Brain pericyte (primary cell): ENCODE data around the gene PPIP5K1.

Experiments
- DNase-seq: peaks from one replicate; pipeline ENCODE4 v3.0.0-alpha.2; 2012; ENCODE audit warnings: low read depth, low spot score

Gene PPIP5K1

GRCh38 chr15:43488790-43489189 lies 101.2 kb downstream of the PPIP5K1 start:
- no peak for DNase-seq

GRCh38 chr15:43487271-43487895 lies 102.6 kb downstream of the PPIP5K1 start:
- DNase-seq = no peak

- DNase-seq = no peak
Measured at GRCh38 chr15:43484455-43484854, 105.6 kb downstream of the PPIP5K1 start.
